Stimulated activated effector memory CD8-positive, alpha-beta T cell treated with anti-CD3 and anti-CD28 coated beads, Interleukin-12 subunit alpha, Interleukin-12 subunit beta, amount 100 ng/mL, for 72 hours (primary cell): ENCODE data around the gene FOXK1.
"Not testable (repeated sequence)": the region's sequence is repeated elsewhere in the genome, so short reads cannot be mapped to it uniquely, and the experiment has no call there.

Experiments
- ATAC-seq: fragments of 150-1000 bp; cut with Tn5 transposase; 2 replicates; pipeline ENCODE4 v1.10.0; 2021
- DNase-seq, 2 donors: peaks; one replicate each; pipeline ENCODE4 v3.0.0; 2021 to 2022; ENCODE audit warnings: low spot score in 2 of 2
- H3K27ac Mint-ChIP-seq: one replicate; pipeline ENCODE4 v1.8.0; 2022; ENCODE audit warnings: mild to moderate bottlenecking, mixed read lengths
- H3K36me3 Mint-ChIP-seq: one replicate; pipeline ENCODE4 v1.8.0; 2022; ENCODE audit warnings: mild to moderate bottlenecking, mixed read lengths
- H3K4me1 Mint-ChIP-seq: one replicate; pipeline ENCODE4 v1.8.0; 2022; ENCODE audit warnings: mixed read lengths
- H3K4me3 Mint-ChIP-seq: one replicate; pipeline ENCODE4 v1.8.0; 2022; ENCODE audit warnings: mild to moderate bottlenecking, mixed read lengths
- H3K9me3 Mint-ChIP-seq: one replicate; pipeline ENCODE4 v1.8.0; 2022; ENCODE audit warnings: mixed read lengths

The FOXK1 gene

GRCh38 chr7:4681886-4682620 is at the start of gene FOXK1:
Gene FOXK1, plus strand, starts transcription at chr7:4682295. Its CDS starts 14 bp downstream, at chr7:4682309.
- DNase-seq (peak; percentile 78 to 84), ATAC-seq (peak; percentile 87)
- H3K4me3 Mint-ChIP-seq, result peak within 1 kb of the TSS; percentile 85
- H3K9me3 Mint-ChIP-seq, result no peaks in the 10 kb centered on the region
- peaks cover 42% of the 10 kb centered on the region for H3K36me3 Mint-ChIP-seq
- H3K4me1 Mint-ChIP-seq, result peaks cover 26% of the 10 kb centered on the region
- H3K27ac Mint-ChIP-seq, result peak within 1 kb of the TSS; percentile 93

GRCh38 chr7:4633012-4633411 is 49.1 kb upstream of the FOXK1 start:
- ATAC-seq, result peak; percentile 73
- Mint-ChIP-seq H3K4me3 (no peak overlapping the region), H3K27ac (no peak overlapping the region), H3K4me1 (no peaks in the 10 kb centered on the region), H3K9me3 (no peaks in the 10 kb centered on the region), H3K36me3 (no peaks in the 10 kb centered on the region)
- no peak for DNase-seq

- Mint-ChIP-seq H3K9me3 (no peaks in the 10 kb centered on the region), H3K4me1 (peaks cover 11% of the 10 kb centered on the region), H3K4me3 (no peak overlapping the region), H3K27ac (no peak overlapping the region), H3K36me3 (no peaks in the 10 kb centered on the region)
- DNase-seq (no peak), ATAC-seq (no peak)
Measured at GRCh38 chr7:4634166-4634565, 47.9 kb upstream of the FOXK1 start.

GRCh38 chr7:4638781-4639575 is 43.1 kb upstream of the FOXK1 start:
- Mint-ChIP-seq H3K4me1 (peaks cover 17% of the 10 kb centered on the region), H3K9me3 (no peaks in the 10 kb centered on the region), H3K27ac (peak overlapping the region; percentile 32), H3K4me3 (no peak overlapping the region), H3K36me3 (peaks cover 22% of the 10 kb centered on the region)
- DNase-seq (no peak), ATAC-seq (no peak)

- DNase-seq, result peak in 1 of 2 donors; percentile 53
- Mint-ChIP-seq H3K4me1 (peaks cover 17% of the 10 kb centered on the region), H3K36me3 (peaks cover 22% of the 10 kb centered on the region), H3K9me3 (no peaks in the 10 kb centered on the region), H3K4me3 (peak overlapping the region; percentile 89), H3K27ac (peak overlapping the region; percentile 95)
- ATAC-seq, result peak; percentile 64
Measured at GRCh38 chr7:4641091-4641666, 40.9 kb upstream of the FOXK1 start.

GRCh38 chr7:4641667-4642467 is 40.2 kb upstream of the FOXK1 start:
- DNase-seq (peak; percentile 99), ATAC-seq (peak; percentile 88)
- Mint-ChIP-seq H3K36me3 (peaks cover 22% of the 10 kb centered on the region), H3K4me1 (peaks cover 17% of the 10 kb centered on the region), H3K4me3 (peak overlapping the region; percentile 89), H3K9me3 (no peaks in the 10 kb centered on the region), H3K27ac (peak overlapping the region; percentile 95)

- peak overlapping the region; percentile 95 for H3K27ac Mint-ChIP-seq
- no peak for ATAC-seq
- H3K4me1 Mint-ChIP-seq, result peaks cover 17% of the 10 kb centered on the region
- DNase-seq, result no peak
- peak overlapping the region; percentile 89 for H3K4me3 Mint-ChIP-seq
- no peaks in the 10 kb centered on the region for H3K9me3 Mint-ChIP-seq
- peaks cover 22% of the 10 kb centered on the region for H3K36me3 Mint-ChIP-seq
Measured at GRCh38 chr7:4642468-4643203, 39.5 kb upstream of the FOXK1 start.

- H3K36me3 Mint-ChIP-seq, result peaks cover 22% of the 10 kb centered on the region
- H3K9me3 Mint-ChIP-seq, ATAC-seq, DNase-seq: not testable (repeated sequence)
- H3K4me1 Mint-ChIP-seq, result peaks cover 17% of the 10 kb centered on the region
- H3K27ac Mint-ChIP-seq, result peak overlapping the region; percentile 95
- peak overlapping the region; percentile 89 for H3K4me3 Mint-ChIP-seq
Measured at GRCh38 chr7:4643204-4643471, 39.0 kb upstream of the FOXK1 start.

GRCh38 chr7:4645246-4645645 is 36.8 kb upstream of the FOXK1 start:
- Mint-ChIP-seq H3K4me1 (peaks cover 6% of the 10 kb centered on the region), H3K27ac (no peak overlapping the region), H3K36me3 (peaks cover 22% of the 10 kb centered on the region), H3K4me3 (no peak overlapping the region), H3K9me3 (no peaks in the 10 kb centered on the region)
- ATAC-seq (no peak), DNase-seq (no peak)

- DNase-seq, result no peak
- no peak overlapping the region for H3K27ac Mint-ChIP-seq
- ATAC-seq, result no peak
- H3K36me3 Mint-ChIP-seq, result no peaks in the 10 kb centered on the region
- no peaks in the 10 kb centered on the region for H3K9me3 Mint-ChIP-seq
- H3K4me1 Mint-ChIP-seq, result no peaks in the 10 kb centered on the region
- H3K4me3 Mint-ChIP-seq, result no peak overlapping the region
Measured at GRCh38 chr7:4648111-4648510, 34.0 kb upstream of the FOXK1 start.

- H3K9me3 Mint-ChIP-seq, result no peaks in the 10 kb centered on the region
- ATAC-seq (no peak), DNase-seq (no peak)
- no peaks in the 10 kb centered on the region for H3K4me1 Mint-ChIP-seq
- no peak overlapping the region for H3K27ac Mint-ChIP-seq
- H3K36me3 Mint-ChIP-seq, result no peaks in the 10 kb centered on the region
- H3K4me3 Mint-ChIP-seq, result no peak overlapping the region
Measured at GRCh38 chr7:4650433-4651047, 31.6 kb upstream of the FOXK1 start.

GRCh38 chr7:4653771-4654170 is 28.3 kb upstream of the FOXK1 start:
- DNase-seq (no peak), ATAC-seq (no peak)
- Mint-ChIP-seq H3K36me3 (no peaks in the 10 kb centered on the region), H3K4me3 (no peak overlapping the region), H3K4me1 (no peaks in the 10 kb centered on the region), H3K9me3 (no peaks in the 10 kb centered on the region), H3K27ac (no peak overlapping the region)

GRCh38 chr7:4655311-4655710 is 26.8 kb upstream of the FOXK1 start:
- no peaks in the 10 kb centered on the region for H3K36me3 Mint-ChIP-seq
- H3K27ac Mint-ChIP-seq, result no peak overlapping the region
- DNase-seq (no peak), ATAC-seq (no peak)
- peaks cover 5% of the 10 kb centered on the region for H3K4me1 Mint-ChIP-seq
- H3K9me3 Mint-ChIP-seq, result peaks cover 5% of the 10 kb centered on the region
- no peak overlapping the region for H3K4me3 Mint-ChIP-seq

GRCh38 chr7:4655896-4656295 is 26.2 kb upstream of the FOXK1 start:
- Mint-ChIP-seq H3K27ac (no peak overlapping the region), H3K4me1 (peaks cover 5% of the 10 kb centered on the region), H3K36me3 (no peaks in the 10 kb centered on the region), H3K4me3 (no peak overlapping the region), H3K9me3 (peaks cover 5% of the 10 kb centered on the region)
- no peak for ATAC-seq
- DNase-seq, result no peak
